ENCODE measurements around the gene SIX5.

The SIX5 gene

DNA sequence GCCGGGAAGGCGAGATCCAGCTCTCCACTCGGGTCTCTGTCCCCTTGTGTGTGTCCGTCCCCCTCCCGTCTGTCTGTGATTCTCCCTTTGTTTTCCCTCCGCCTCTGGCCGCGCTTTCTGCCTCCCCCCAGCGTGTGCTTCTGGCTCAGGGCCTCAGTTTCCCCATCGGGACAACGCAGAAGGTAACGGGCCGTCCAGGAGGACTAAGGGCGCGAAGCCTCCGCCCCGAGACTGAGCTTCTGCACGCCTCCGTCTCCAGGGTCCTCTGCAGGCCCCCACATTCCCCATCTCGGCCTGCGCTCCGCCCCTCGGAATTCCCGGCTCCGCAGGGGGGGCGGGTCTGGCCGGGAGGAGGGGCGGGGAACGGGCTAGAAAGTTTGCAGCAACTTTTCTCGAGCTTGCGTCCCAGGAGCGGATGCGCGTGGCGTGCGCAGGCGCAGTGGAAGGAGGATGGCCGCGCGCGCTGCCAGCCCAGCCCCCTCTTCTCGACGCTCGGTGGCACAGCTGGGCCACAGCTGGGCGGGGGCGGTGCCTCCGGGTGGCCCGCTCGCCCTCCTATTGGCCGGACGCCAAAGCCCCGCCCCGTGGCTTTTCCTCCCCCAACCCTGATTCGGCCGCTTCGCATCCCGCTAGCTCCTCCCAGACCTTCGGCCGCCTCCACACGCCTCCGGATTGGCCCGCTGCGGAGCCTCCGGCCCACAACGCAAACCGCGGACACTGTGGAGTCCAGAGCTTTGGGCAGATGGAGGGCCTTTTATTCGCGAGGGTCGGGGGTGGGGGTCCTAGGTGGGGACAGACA lies at the start of gene SIX5:
TSS of gene SIX5 (minus strand) at position 269 of the 799 bp plus-strand sequence. CDS start 408 bp downstream, outside the sequence.
- H3K4me3 ChIP-seq (ENCODE audit: low read depth, low read length) = peak within 1 kb of the TSS; percentile 99
- TF ChIP-seq, protein P1, sequence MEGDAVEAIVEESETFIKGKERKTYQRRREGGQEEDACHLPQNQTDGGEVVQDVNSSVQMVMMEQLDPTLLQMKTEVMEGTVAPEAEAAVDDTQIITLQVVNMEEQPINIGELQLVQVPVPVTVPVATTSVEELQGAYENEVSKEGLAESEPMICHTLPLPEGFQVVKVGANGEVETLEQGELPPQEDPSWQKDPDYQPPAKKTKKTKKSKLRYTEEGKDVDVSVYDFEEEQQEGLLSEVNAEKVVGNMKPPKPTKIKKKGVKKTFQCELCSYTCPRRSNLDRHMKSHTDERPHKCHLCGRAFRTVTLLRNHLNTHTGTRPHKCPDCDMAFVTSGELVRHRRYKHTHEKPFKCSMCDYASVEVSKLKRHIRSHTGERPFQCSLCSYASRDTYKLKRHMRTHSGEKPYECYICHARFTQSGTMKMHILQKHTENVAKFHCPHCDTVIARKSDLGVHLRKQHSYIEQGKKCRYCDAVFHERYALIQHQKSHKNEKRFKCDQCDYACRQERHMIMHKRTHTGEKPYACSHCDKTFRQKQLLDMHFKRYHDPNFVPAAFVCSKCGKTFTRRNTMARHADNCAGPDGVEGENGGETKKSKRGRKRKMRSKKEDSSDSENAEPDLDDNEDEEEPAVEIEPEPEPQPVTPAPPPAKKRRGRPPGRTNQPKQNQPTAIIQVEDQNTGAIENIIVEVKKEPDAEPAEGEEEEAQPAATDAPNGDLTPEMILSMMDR (IDR thresholded peaks at IDR 0.05; ENCODE audit: insufficient read depth, low read depth, low read length, missing control alignments) = no peak
- peak; percentile 99 for DNase-seq (ENCODE audit: low read depth)

DNA sequence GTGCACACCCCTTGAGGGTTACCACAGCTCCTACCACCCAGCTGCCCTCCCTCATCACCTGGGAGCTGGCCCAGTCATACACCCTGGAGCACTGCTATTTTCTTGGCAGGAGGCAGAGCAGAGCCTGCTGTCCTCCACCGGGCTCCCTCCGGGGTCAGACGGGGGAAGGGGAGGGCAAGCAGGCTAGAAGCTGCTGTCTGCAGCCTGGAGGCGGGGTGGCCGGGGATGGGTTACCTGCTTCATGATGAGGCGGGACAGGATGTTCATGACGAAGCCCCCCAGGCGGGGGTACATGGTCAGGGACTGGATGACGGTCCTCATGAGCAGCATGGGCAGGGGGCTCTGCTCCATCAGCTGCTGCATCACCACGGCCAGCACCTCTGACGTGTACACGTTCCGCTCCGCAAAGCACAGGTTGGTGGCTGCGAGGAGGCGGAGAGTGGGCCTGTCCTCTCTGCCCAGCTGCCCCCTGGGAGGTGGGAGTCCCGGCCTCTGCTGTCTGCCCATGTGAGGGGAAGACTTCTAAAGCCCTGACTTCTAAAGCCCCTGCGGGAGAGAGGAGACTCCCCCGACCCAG lies 48.8 kb upstream of the SIX5 start:
- H3K4me3 ChIP-seq (ENCODE audit: low read depth, low read length) = no peak overlapping the region
- TF ChIP-seq, protein P1 (IDR thresholded peaks at IDR 0.05; ENCODE audit: insufficient read depth, low read depth, low read length, missing control alignments) = no peak
- DNase-seq (ENCODE audit: low read depth) = no peak

DNA sequence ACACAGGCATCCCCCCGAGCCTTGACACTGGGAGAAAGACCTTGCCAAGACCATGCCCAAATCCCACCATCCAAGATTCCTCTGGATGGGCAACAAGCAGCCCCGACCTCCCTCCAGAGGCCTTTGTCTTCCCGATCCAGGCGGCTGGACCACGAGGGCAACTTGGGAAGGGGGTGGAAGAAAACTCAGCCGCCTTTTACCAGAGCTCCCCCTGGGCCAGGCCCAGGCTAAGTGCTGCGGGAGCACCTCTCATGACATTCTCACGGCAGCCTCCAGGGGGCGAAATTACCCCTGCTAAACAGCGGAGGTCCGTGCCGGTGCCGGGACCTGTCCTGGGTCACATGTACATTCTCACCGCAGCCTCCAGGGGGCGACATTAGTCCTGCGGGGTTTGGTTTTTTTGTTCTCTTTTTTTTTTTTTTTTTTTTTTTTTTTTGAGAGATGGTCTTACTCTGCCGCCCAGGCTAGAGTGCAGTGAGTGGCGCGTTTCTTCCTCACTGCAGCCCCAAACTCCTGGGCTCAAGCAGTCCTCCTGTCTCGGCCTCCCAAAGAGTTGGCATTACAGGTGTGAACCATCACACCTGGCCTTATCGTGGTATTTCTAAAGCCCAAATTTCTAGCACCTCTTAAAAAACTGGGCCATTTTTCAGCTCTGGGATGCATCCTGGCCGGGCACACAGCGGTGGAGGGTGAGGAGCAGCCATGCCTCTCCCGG lies 48.1 kb upstream of the SIX5 start:
- peak; percentile 97 for DNase-seq (ENCODE audit: low read depth)
- no peak overlapping the region for H3K4me3 ChIP-seq (ENCODE audit: low read depth, low read length)
- TF ChIP-seq, protein P1 (IDR thresholded peaks at IDR 0.05; ENCODE audit: insufficient read depth, low read depth, low read length, missing control alignments) = peak; percentile 94

DNA sequence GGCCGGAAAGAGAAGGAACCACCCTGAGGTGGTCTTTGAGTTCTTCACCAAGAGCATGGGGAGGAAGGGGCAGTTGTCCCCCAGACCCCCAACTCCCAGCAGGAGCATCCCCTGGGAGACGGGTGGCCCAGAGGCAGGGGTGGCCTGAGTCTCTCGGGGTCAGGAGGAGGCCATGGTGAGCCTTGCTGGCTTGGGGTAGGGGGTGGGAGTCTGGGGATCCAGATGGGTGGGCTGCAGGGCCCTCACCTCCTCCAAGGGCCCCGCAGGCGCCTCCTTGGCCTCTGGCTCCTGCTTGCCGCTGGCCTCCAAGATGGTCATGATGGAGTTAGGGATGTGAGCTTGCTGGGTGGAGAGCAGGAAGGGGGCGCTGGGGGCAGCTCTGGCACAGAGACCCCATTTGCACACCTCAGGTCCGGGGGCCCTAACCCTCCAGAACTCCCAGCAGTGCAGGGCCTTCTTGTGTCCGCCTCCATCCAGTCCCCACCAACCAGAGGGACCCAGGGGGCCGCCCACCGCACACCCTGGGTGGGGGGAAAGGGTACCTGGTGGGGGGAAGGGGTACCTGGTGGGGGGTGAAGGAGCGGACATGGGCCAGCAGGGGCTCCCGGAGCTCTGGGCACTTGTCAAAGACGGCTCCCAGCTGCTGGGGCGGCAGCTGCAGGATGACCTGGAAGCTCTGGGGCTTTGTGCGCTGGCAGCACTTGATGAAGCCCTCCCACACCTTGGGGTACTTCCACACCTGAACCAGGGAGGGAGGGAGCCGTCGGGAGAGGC lies 47.4 kb upstream of the SIX5 start:
- H3K4me3 ChIP-seq (ENCODE audit: low read depth, low read length) = no peak overlapping the region
- no peak for DNase-seq (ENCODE audit: low read depth)
- TF ChIP-seq, protein P1 (IDR thresholded peaks at IDR 0.05; ENCODE audit: insufficient read depth, low read depth, low read length, missing control alignments) = no peak

DNA sequence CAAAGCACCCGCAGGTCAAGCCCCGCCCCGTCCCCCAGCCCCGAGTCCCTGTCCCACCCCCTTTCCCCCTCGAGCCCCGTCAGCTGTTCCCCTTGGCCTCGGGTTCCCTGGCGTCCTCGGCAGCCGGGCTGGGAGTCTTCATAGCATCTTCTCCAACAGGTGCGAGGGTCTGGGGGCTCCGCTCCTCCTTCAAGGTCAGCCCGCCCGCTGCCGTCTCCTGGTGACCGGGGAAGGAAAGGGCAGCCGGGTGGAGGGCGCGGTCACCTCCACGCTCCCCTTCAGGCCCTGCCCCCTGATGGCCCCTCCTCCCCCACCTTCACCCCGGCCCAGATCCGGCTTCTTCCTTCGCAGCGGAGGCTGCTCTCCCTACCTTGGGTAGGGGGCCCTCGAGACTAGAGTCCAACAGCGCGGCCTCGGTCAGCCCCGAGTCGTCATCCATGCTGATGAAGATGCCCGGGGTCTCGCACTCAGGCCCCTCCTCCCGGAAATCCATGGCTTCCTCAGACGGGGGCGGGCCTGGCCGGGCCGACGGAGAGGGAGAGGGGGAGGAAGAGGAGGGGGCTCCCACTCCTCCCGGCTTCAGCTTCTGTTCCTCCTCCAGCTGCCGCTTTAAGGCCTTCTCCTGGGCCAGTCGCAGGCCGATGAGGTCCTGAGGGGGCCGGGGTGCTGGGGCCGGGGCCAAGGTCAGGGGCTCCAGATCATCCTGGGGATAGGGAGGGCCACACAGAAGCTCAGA lies 46.6 kb upstream of the SIX5 start:
- no peak overlapping the region for H3K4me3 ChIP-seq (ENCODE audit: low read depth, low read length)
- no peak for DNase-seq (ENCODE audit: low read depth)
- TF ChIP-seq, protein P1 (IDR thresholded peaks at IDR 0.05; ENCODE audit: insufficient read depth, low read depth, low read length, missing control alignments) = no peak

All from GM12865 (cell line).